Measurements from ENCODE around the gene WNT8B. TPM values are rescaled to one million over a fixed set of nuclear protein-coding genes. Genes with fewer than 3 reads are reported as not detected.

WNT8B gene
- polyA plus RNA-seq, 1 experiment: not detected

DNA sequence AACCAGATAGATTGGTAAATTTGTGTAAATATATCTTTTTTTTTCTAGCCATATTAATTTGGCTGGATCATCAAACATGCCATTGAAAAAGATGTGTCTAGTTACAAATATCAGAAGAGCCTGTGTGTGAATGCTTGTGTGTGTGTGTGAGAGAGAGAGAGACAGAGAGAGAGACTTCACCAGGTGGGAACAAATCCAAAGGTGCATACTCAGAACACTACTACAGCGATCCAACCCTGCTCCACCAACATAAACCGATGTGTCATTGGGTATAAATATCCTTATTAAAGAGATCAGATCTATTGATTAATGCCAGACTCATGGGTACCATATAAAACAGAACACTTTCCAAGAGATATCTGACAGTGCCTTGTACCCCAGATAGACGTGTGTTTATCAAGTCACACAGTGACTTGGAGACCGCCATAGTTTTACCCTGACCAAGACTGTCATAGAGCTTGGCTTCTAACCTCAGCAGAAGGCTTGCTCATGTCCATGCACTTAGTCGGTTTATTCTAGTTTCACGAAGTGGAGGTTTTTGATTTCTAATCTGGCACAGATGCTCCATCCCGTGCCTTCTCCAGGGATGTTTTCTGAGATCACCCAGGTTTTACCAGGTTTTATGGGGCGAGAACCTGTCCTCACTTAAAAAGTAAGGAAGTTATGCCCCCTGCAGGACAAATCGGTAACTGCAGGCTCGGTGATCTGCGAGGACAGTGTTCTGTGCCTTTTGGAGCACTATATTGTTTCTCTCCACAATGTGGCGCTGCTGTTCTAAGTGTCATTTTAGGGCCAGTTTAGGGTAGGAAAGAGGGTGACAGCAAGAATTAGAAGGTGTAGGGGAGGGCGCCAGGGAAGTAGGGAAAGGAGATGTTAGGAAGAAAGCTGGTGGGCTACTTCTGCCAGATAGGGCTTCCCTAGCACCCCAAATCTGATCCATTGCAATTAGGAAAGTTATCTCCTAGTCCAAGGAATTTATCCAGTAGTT lies 29.3 kb upstream of the WNT8B start:
- H3K27ac ChIP-seq (ENCODE audit: low read depth, low read length): no peak overlapping the region
- CTCF ChIA-PET: interaction anchor here (0.6 to 7.4 kb wide), 58 partner anchors 9 to 589 kb away, joined by 3 to 381 read pairs (median 5); partner anchors contain the start of genes BLOC1S2, PKD2L1, SCD and SEC31B
- no peak overlapping the region for H3K4me3 ChIP-seq (ENCODE audit: low read depth, low read length)
- H3K9me3 ChIP-seq (ENCODE audit: control insufficient read depth, insufficient read depth, low read length): no peaks in the 10 kb centered on the region
- peak; percentile 81 for DNase-seq (ENCODE audit: low read depth, low spot score)
- TF ChIP-seq, protein P1, sequence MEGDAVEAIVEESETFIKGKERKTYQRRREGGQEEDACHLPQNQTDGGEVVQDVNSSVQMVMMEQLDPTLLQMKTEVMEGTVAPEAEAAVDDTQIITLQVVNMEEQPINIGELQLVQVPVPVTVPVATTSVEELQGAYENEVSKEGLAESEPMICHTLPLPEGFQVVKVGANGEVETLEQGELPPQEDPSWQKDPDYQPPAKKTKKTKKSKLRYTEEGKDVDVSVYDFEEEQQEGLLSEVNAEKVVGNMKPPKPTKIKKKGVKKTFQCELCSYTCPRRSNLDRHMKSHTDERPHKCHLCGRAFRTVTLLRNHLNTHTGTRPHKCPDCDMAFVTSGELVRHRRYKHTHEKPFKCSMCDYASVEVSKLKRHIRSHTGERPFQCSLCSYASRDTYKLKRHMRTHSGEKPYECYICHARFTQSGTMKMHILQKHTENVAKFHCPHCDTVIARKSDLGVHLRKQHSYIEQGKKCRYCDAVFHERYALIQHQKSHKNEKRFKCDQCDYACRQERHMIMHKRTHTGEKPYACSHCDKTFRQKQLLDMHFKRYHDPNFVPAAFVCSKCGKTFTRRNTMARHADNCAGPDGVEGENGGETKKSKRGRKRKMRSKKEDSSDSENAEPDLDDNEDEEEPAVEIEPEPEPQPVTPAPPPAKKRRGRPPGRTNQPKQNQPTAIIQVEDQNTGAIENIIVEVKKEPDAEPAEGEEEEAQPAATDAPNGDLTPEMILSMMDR (IDR thresholded peaks at IDR 0.05; ENCODE audit: low read depth, low read length): peak; percentile 99
- POLR2A ChIA-PET: no interaction called here
- peaks cover 3% of the 10 kb centered on the region for H3K27me3 ChIP-seq (ENCODE audit: control insufficient read depth, insufficient read depth, low read length)

- CTCF ChIA-PET: interaction anchor here (1.1 kb wide), 1 partner anchor 442 kb away, joined by 3 read pairs; no protein-coding TSS in a partner anchor
- H3K4me3 ChIP-seq (ENCODE audit: low read depth, low read length): no peak overlapping the region
- no peaks in the 10 kb centered on the region for H3K9me3 ChIP-seq (ENCODE audit: control insufficient read depth, insufficient read depth, low read length)
- TF ChIP-seq, protein P1 (IDR thresholded peaks at IDR 0.05; ENCODE audit: low read depth, low read length): no peak
- peaks cover 3% of the 10 kb centered on the region for H3K27me3 ChIP-seq (ENCODE audit: control insufficient read depth, insufficient read depth, low read length)
- no peak for DNase-seq (ENCODE audit: low read depth, low spot score)
- no peak overlapping the region for H3K27ac ChIP-seq (ENCODE audit: low read depth, low read length)
- POLR2A ChIA-PET: no interaction called here
Observed at GRCh38 chr10:100436255-100436654, 26.6 kb upstream of the WNT8B start.

- CTCF ChIA-PET: interaction anchor here (0.6 to 3.5 kb wide), 7 partner anchors 44 to 440 kb away, joined by 3 to 20 read pairs (median 4); partner anchors contain the start of gene HIF1AN
- H3K9me3 ChIP-seq (ENCODE audit: control insufficient read depth, insufficient read depth, low read length): no peaks in the 10 kb centered on the region
- no peak for DNase-seq (ENCODE audit: low read depth, low spot score)
- H3K27me3 ChIP-seq (ENCODE audit: control insufficient read depth, insufficient read depth, low read length): no peaks in the 10 kb centered on the region
- POLR2A ChIA-PET: no interaction called here
- no peak overlapping the region for H3K27ac ChIP-seq (ENCODE audit: low read depth, low read length)
- TF ChIP-seq, protein P1 (IDR thresholded peaks at IDR 0.05; ENCODE audit: low read depth, low read length): no peak
- no peak overlapping the region for H3K4me3 ChIP-seq (ENCODE audit: low read depth, low read length)
Observed at GRCh38 chr10:100438674-100439315, 24.0 kb upstream of the WNT8B start.

DNA sequence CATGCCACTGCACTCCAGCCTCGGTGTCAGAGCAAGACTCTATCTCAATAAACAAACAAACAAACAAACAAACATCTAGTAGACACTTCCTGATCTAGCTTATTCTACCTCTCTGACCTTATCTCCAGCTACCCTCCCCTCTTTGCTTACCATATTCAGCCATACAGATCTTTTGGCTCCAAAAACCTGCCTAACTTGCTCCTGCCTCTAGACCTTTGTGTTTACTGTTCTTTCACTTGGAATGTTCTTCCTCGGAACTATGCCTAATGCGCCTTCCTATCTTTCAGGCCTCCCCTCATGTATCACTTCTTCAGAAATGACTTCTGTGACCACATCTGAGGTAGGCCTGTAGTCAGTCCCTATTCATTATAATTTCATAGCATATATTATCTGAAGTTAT lies 20.3 kb upstream of the WNT8B start:
- no peak for DNase-seq (ENCODE audit: low read depth, low spot score)
- H3K4me3 ChIP-seq (ENCODE audit: low read depth, low read length): no peak overlapping the region
- no peaks in the 10 kb centered on the region for H3K27me3 ChIP-seq (ENCODE audit: control insufficient read depth, insufficient read depth, low read length)
- H3K27ac ChIP-seq (ENCODE audit: low read depth, low read length): no peak overlapping the region
- no peaks in the 10 kb centered on the region for H3K9me3 ChIP-seq (ENCODE audit: control insufficient read depth, insufficient read depth, low read length)
- POLR2A ChIA-PET: no interaction called here
- TF ChIP-seq, protein P1 (IDR thresholded peaks at IDR 0.05; ENCODE audit: low read depth, low read length): no peak
- CTCF ChIA-PET: interaction anchor here (1.0 kb wide), 1 partner anchor 8 kb away, joined by 4 read pairs; no protein-coding TSS in a partner anchor

Measured in AG04450 (cell line).